GM23338 (cell line): ENCODE measurements around the gene NEUROG2. TPM values are rescaled to one million over a fixed set of nuclear protein-coding genes. Genes with fewer than 3 reads are reported as not detected.

Source experiments
- ATAC-seq: fragments of 200-7000 bp; cut with Tn5 transposase; 3 replicates; pipeline ENCODE4 v1.9.1; 2020
- DNase-seq: peaks from one replicate; pipeline ENCODE4 v3.0.0-alpha.2; 2015; ENCODE audit warnings: low spot score
- H2AFZ ChIP-seq: fragments of 200-600 bp; sonication (generic); 2 replicates; pipeline ENCODE4 v1.8.0; 2016; ENCODE audit warnings: antibody characterized with exemption, mild to moderate bottlenecking, moderate library complexity
- H3F3A ChIP-seq: fragments of 200-600 bp; sonication (generic); replicated peaks from 2 replicates; pipeline ENCODE4 v1.8.0; 2017; ENCODE audit warnings: antibody characterized with exemption, mixed run types, low read depth
- H3K27ac ChIP-seq: fragments of 200-600 bp; sonication (generic); 2 replicates; pipeline ENCODE4 v1.6.1; 2016; ENCODE audit warnings: low read depth
- H3K27me3 ChIP-seq: fragments of 200-600 bp; sonication (generic); 2 replicates; pipeline ENCODE4 v1.8.0; 2016; ENCODE audit warnings: mild to moderate bottlenecking, mixed run types, moderate library complexity; ENCODE audit not compliant: insufficient read depth
- H3K36me3 ChIP-seq: fragments of 200-600 bp; sonication (generic); 2 replicates; pipeline ENCODE4 v1.8.0; 2016; ENCODE audit warnings: mild to moderate bottlenecking; ENCODE audit not compliant: insufficient read depth
- H3K4me1 ChIP-seq: fragments of 200-600 bp; sonication (generic); 2 replicates; pipeline ENCODE4 v1.8.0; 2016; ENCODE audit warnings: mild to moderate bottlenecking, moderate library complexity; ENCODE audit not compliant: insufficient read depth
- H3K4me2 ChIP-seq: fragments of 200-600 bp; sonication (generic); 2 replicates; pipeline ENCODE4 v1.7.1; 2017; ENCODE audit warnings: mixed run types
- H3K4me3 ChIP-seq: fragments of 200-600 bp; sonication (generic); 2 replicates; pipeline ENCODE4 v1.6.1; 2016; ENCODE audit warnings: mixed run types
- H3K79me2 ChIP-seq: fragments of 200-600 bp; sonication (generic); replicated peaks from 2 replicates; pipeline ENCODE4 v1.8.0; 2017; ENCODE audit warnings: mild to moderate bottlenecking; ENCODE audit not compliant: insufficient read depth
- H3K9me2 ChIP-seq: fragments of 200-600 bp; sonication (generic); 2 replicates; pipeline ENCODE4 v1.8.0; 2017; ENCODE audit not compliant: insufficient read depth
- H4K20me1 ChIP-seq: fragments of 200-600 bp; sonication (generic); replicated peaks from 2 replicates; pipeline ENCODE4 v1.8.0; 2017; ENCODE audit warnings: mild to moderate bottlenecking; ENCODE audit not compliant: insufficient read depth
- H3K27ac Mint-ChIP-seq: 2 replicates; pipeline ENCODE4 v1.8.0; 2020; ENCODE audit warnings: inconsistent platforms, mild to moderate bottlenecking, moderate library complexity, mixed read lengths
- H3K27me3 Mint-ChIP-seq: 3 replicates; pipeline ENCODE4 v1.8.0; 2022; ENCODE audit warnings: low read depth, mild to moderate bottlenecking, moderate library complexity, mixed read lengths, inconsistent platforms; ENCODE audit not compliant: insufficient read depth, poor library complexity
- H3K36me3 Mint-ChIP-seq: 3 replicates; pipeline ENCODE4 v1.8.0; 2021; ENCODE audit warnings: low read depth, mild to moderate bottlenecking, inconsistent platforms, moderate library complexity, mixed read lengths
- H3K4me1 Mint-ChIP-seq: 3 replicates; pipeline ENCODE4 v1.8.0; 2020; ENCODE audit warnings: mild to moderate bottlenecking, inconsistent platforms, mixed read lengths
- H3K4me3 Mint-ChIP-seq: 3 replicates; pipeline ENCODE4 v1.8.0; 2021; ENCODE audit warnings: moderate library complexity, mild to moderate bottlenecking, inconsistent platforms, mixed read lengths
- H3K9me3 Mint-ChIP-seq: 3 replicates; pipeline ENCODE4 v1.8.0; 2020; ENCODE audit warnings: moderate library complexity, mild to moderate bottlenecking, inconsistent platforms, mixed read lengths
- CREB1 ChIP-seq: fragments of 250-450 bp; sonication (Bioruptor Pico); IDR thresholded peaks from 2 replicates; pipeline ENCODE4 v1.5.0; 2020; ENCODE audit warnings: low read depth, mild to moderate bottlenecking, moderate library complexity
- CTCF ChIP-seq, 2 experiments: fragments of 200-600 bp in 1 of 2; sonication (generic) in 1 of 2; conservative IDR thresholded peaks; 2 replicates each; pipeline versions ENCODE4 v1.5.1 to v1.6.1; 2016 to 2017; ENCODE audit warnings: antibody characterized with exemption in 2 of 2, low read depth in 2 of 2, mild to moderate bottlenecking in 2 of 2, moderate library complexity in 1 of 2
- ETS1 ChIP-seq: IDR thresholded peaks from 2 replicates; pipeline ENCODE4 v1.6.1; 2016; ENCODE audit warnings: antibody characterized with exemption
- EZH2 ChIP-seq: fragments of 200-600 bp; sonication (generic); IDR thresholded peaks from one replicate; pipeline ENCODE4 v1.8.0; 2017; ENCODE audit warnings: antibody characterized with exemption, mild to moderate bottlenecking, low read depth; ENCODE audit not compliant: unreplicated experiment
- EZH2phosphoT487 ChIP-seq: fragments of 200-600 bp; sonication (generic); IDR thresholded peaks from one replicate; pipeline ENCODE4 v1.8.1; 2018; ENCODE audit warnings: antibody characterized with exemption; ENCODE audit not compliant: unreplicated experiment
- JUNB ChIP-seq: IDR thresholded peaks from one replicate; pipeline ENCODE4 v1.6.1; 2016; ENCODE audit warnings: antibody characterized with exemption; ENCODE audit not compliant: unreplicated experiment
- NANOG ChIP-seq: IDR thresholded peaks from 2 replicates; pipeline ENCODE4 v1.6.1; 2016; ENCODE audit warnings: antibody characterized with exemption, borderline replicate concordance
- POLR2AphosphoS5 ChIP-seq: IDR thresholded peaks from 2 replicates; pipeline ENCODE4 v1.6.1; 2016; ENCODE audit warnings: antibody characterized with exemption, low read depth
- REST ChIP-seq: IDR thresholded peaks from one replicate; pipeline ENCODE4 v1.6.1; 2018; ENCODE audit warnings: antibody characterized with exemption; ENCODE audit not compliant: unreplicated experiment
- STAT1 ChIP-seq: IDR thresholded peaks from one replicate; pipeline ENCODE4 v1.6.1; 2016; ENCODE audit warnings: antibody characterized with exemption; ENCODE audit not compliant: unreplicated experiment
- ZNF114 ChIP-seq: fragments of 250-450 bp; sonication (Bioruptor Pico); IDR thresholded peaks from 2 replicates; pipeline ENCODE4 v1.5.0; 2020; ENCODE audit warnings: mild to moderate bottlenecking, moderate library complexity
- ZNF331 ChIP-seq: fragments of 250-450 bp; sonication (Bioruptor Pico); IDR thresholded peaks from 2 replicates; pipeline ENCODE4 v1.5.0; 2020; ENCODE audit warnings: low read depth, mild to moderate bottlenecking, moderate library complexity
- ZNF462 ChIP-seq: fragments of 250-450 bp; sonication (Bioruptor Pico); IDR thresholded peaks from 2 replicates; pipeline ENCODE4 v1.5.0; 2020; ENCODE audit warnings: mild to moderate bottlenecking, moderate library complexity
- polyA plus RNA-seq: library from polyadenylated mRNA; unstranded; fragments of >200 nt; fragmentation: Nextera tagmentation; extraction: Ambion mirVana; gene quantifications from 2 replicates; pipeline ENCODE4 v1.2.1, GENCODE V29; 2016
- total RNA-seq: library from RNA; depleted of rRNA; stranded (reverse); fragments of >200 nt; shearing (Covaris generic); gene quantifications from 2 replicates; pipeline ENCODE4 v1.2.3, GENCODE V29; 2014

Gene NEUROG2
- total and polyA plus RNA-seq, 2 experiments from 2014 or later = not detected

GRCh38 chr4:112560084-112560483 is 44.1 kb upstream of the NEUROG2 start:
- Histone ChIP-seq H3F3A (no peaks in the 10 kb centered on the region), H4K20me1 (no peaks in the 10 kb centered on the region), H3K79me2 (no peaks in the 10 kb centered on the region), H3K4me1 (no peaks in the 10 kb centered on the region), H2AFZ (no peak overlapping the region), H3K4me2 (no peak overlapping the region), H3K36me3 (no peaks in the 10 kb centered on the region), H3K27ac (no peak overlapping the region), H3K9me2 (no peaks in the 10 kb centered on the region), H3K4me3 (no peak overlapping the region), H3K27me3 (no peaks in the 10 kb centered on the region)
- Mint-ChIP-seq H3K27me3 (no peaks in the 10 kb centered on the region), H3K9me3 (no peaks in the 10 kb centered on the region), H3K36me3 (peaks cover 13% of the 10 kb centered on the region; the same call in 2 of the 3 replicates), H3K4me1 (peaks cover 7% of the 10 kb centered on the region; the same call in 2 of the 3 replicates), H3K4me3 (no peak overlapping the region), H3K27ac (no peak overlapping the region)
- ATAC-seq = no peak
- DNase-seq = no peak
- TF ChIP-seq STAT1 (no peak), ZNF331 (CRISPR knock-in tag) (no peak), JUNB (no peak), ETS1 (no peak), ZNF114 (CRISPR knock-in tag) (no peak), EZH2 (no peak), CREB1 (CRISPR knock-in tag) (no peak), POLR2AphosphoS5 (no peak), CTCF (conservative IDR thresholded peaks at IDR 0.05; ENCODE audit: low read depth in 2 of 2) (no peak), REST (no peak), EZH2phosphoT487 (no peak), ZNF462 (CRISPR knock-in tag) (no peak), NANOG (no peak)
